ENCODE data around the gene NCBP3.

NCBP3 gene

DNA sequence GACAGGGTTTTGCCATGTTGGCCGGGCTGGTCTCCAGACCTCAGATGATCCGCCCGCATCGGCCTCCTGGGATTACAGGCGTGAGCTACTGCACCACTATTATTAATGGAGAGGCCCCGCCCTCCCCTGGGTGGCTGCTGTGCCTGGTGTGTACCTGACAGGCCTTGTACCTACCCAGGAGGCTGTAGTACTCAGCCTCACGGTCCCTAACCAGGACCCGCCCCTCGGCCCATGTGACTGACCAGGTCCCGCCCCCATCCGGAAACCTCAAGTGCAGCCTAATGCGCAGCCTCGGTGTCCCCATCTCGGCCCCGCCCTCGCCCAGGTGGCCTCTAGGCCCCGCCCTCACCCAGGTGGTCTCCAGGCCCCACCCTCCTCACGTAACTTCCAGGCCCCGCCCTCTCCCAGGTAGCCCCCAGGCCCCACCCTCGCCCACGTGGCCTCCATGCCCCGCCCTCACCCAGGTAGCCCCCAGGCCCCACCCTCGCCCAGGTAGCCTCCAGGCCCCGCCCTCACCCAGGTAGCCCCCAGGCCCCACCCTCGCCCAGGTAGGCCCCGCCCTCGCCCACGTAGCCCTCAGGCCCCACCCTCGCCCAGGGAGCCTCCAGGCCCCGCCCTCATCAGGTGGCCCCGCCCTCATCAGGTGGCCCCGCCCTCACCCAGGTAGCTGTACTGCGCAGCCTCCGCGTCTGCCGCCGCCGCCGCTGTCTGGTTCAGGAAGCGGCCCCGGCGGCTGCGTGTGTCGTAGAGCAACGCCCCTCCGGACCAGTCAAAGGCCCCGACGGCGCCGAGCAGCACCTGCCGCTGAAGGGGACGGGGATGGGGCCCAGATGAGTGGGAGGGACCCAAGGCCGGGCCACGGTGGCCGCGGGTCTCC lies 91.3 kb downstream of the NCBP3 start:
- peak; percentile 96 for DNase-seq (ENCODE audit: low read depth, low spot score)

DNA sequence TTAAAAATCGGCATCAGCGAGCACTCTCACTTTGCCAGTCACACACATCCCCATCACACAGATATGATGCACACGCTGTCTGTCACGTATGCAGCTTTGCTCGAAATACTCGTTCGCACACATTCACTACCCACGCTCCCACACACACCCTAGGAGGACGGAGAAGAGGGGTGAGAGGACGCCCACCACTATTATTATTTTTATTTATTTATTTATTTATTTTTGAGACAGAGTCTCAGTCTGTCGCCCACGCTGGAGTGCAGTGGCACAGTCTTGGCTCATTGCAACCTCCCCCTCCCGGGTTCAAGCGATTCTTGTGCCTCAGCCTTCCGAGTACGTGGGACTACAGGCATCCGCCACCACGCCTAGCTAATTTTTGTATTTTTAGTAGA lies 92.0 kb downstream of the NCBP3 start:
- DNase-seq (ENCODE audit: low read depth, low spot score), result no peak

GRCh38 chr17:3753624-3754023 lies 92.4 kb downstream of the NCBP3 start:
- DNase-seq (ENCODE audit: low read depth, low spot score), result no peak

Measured in ELF-1 (cell line).